ENCODE measurements around the gene SLC39A12.

The SLC39A12 gene

DNA sequence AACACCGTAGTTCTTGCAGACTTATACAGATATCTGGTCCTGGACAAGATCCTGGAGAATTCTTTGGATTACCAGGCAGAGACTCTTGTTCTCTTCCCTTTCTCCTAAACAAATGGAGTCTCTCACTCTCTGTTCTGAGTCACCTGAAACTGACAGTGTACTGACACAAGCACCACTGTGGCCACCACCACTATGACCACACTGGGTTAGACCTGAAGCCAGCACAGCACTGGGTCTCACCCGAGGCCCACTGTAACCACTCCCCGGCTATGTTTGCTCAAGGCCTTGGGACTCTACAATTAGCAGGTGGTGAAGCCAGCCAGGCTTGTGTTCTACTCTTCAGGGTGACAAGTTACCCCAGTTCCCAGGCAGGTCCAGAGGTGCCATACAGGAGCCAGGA, 22.8 kb downstream of the SLC39A12 start:
- H3K4me3 ChIP-seq (ENCODE audit: low read depth, low read length): no peak overlapping the region
- ChIA-PET CTCF (no interaction called here), POLR2A (no interaction called here)
- no peak for DNase-seq (ENCODE audit: low read depth, low spot score)
- TF ChIP-seq, protein P1, sequence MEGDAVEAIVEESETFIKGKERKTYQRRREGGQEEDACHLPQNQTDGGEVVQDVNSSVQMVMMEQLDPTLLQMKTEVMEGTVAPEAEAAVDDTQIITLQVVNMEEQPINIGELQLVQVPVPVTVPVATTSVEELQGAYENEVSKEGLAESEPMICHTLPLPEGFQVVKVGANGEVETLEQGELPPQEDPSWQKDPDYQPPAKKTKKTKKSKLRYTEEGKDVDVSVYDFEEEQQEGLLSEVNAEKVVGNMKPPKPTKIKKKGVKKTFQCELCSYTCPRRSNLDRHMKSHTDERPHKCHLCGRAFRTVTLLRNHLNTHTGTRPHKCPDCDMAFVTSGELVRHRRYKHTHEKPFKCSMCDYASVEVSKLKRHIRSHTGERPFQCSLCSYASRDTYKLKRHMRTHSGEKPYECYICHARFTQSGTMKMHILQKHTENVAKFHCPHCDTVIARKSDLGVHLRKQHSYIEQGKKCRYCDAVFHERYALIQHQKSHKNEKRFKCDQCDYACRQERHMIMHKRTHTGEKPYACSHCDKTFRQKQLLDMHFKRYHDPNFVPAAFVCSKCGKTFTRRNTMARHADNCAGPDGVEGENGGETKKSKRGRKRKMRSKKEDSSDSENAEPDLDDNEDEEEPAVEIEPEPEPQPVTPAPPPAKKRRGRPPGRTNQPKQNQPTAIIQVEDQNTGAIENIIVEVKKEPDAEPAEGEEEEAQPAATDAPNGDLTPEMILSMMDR (IDR thresholded peaks at IDR 0.05; ENCODE audit: insufficient read depth, low read length, missing control alignments): no peak

DNA sequence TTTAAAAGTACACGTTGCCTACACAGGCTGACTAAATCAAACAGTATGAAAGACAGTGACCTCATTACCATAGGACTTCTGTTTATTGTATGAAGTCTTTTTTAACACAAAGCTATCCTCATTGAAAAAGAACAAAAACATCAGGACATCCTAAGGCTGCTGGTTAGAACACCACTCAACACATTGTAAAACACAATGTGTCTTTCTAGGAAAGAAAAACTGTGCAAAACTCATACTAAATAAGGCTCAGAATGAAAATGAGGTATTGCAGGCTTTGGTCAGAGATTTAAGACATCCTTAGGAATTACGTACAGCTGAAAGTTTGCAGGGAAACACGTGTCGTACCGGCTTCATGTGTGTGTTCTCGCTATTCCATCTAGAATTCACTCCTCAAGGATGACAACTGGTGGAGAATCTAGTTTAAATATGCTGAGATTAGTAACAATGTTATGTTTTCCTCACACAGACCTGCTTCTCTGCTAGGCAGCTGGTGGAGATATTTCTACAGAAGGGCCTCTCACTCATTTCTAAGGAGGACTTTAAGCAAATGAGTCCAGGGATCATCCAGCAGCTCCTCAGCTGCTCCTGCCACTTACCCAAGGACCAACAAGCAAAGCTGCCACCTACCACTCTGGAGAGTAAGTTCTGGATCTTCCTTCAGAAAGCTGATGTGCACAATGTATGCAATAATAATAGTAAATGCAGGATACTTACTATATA, 29.3 kb downstream of the SLC39A12 start:
- ChIA-PET POLR2A (interaction anchor here (1.0 kb wide), 1 partner anchor 58 kb away, joined by 6 read pairs; no protein-coding TSS in a partner anchor), CTCF (interaction anchor here (1.0 to 1.6 kb wide), 3 partner anchors 9 to 134 kb away, joined by 3 to 4 read pairs (median 4); no protein-coding TSS in a partner anchor)
- TF ChIP-seq, protein P1 (IDR thresholded peaks at IDR 0.05; ENCODE audit: insufficient read depth, low read length, missing control alignments): no peak
- H3K4me3 ChIP-seq (ENCODE audit: low read depth, low read length): no peak overlapping the region
- DNase-seq (ENCODE audit: low read depth, low spot score): no peak

DNA sequence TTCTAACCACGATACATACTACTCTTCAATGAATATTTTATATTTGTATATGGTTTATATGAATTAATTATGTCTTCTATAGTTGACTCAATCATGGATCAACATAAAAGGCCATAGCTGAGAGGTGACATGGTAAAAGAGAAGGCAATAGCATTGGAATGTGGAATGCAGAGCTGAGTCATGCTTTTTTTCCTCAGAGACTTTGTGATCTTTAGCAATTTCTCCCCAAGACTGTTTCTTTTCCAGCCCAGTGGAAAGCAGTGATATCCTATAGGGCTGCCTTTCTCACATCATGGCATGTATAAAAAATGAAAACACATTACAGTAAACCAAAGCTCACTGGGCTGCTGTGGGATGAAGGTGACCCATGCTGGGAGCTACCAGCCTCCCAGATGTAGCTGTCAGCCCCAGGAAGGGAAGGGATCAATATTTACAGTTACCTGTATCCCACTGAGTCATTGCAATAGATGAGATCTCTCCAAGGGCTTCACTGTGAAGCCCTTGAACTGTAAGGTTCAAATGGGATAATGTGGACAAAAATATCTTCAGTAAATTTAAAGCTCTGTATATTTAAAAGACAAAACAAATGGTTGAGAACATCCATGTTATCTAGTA, 30.2 kb downstream of the SLC39A12 start:
- peak; percentile 65 for DNase-seq (ENCODE audit: low read depth, low spot score)
- ChIA-PET POLR2A (interaction anchor here (0.6 to 1.0 kb wide), 4 partner anchors 8 to 78 kb away, joined by 4 to 6 read pairs (median 4); no protein-coding TSS in a partner anchor), CTCF (interaction anchor here (1.0 to 1.6 kb wide), 4 partner anchors 9 to 135 kb away, joined by 3 to 4 read pairs (median 4); no protein-coding TSS in a partner anchor)
- TF ChIP-seq, protein P1 (IDR thresholded peaks at IDR 0.05; ENCODE audit: insufficient read depth, low read length, missing control alignments): no peak
- no peak overlapping the region for H3K4me3 ChIP-seq (ENCODE audit: low read depth, low read length)

DNA sequence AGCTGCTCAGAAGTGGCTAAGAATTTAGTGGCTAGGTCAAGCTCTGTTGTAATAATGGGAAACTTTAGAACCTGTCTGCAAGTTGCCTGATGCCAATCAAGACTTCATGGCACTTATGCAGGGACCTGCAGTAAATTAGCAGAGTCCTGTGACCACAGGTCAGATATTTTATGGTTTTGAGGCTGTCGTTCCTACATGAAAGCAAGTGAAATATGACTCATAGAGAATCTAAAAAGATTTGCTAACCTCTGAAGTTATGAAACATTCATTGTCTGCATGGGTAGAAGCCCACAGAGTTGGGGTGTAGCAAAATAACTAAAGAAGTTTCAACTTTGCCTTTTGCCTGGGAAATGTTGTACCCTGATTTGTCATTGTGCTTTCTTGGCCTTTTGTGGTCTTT, 32.3 kb downstream of the SLC39A12 start:
- TF ChIP-seq, protein P1 (IDR thresholded peaks at IDR 0.05; ENCODE audit: insufficient read depth, low read length, missing control alignments): no peak
- DNase-seq (ENCODE audit: low read depth, low spot score): no peak
- no peak overlapping the region for H3K4me3 ChIP-seq (ENCODE audit: low read depth, low read length)
- ChIA-PET POLR2A (interaction anchor here (1.2 kb wide), 1 partner anchor 60 kb away, joined by 3 read pairs; no protein-coding TSS in a partner anchor), CTCF (no interaction called here)

DNA sequence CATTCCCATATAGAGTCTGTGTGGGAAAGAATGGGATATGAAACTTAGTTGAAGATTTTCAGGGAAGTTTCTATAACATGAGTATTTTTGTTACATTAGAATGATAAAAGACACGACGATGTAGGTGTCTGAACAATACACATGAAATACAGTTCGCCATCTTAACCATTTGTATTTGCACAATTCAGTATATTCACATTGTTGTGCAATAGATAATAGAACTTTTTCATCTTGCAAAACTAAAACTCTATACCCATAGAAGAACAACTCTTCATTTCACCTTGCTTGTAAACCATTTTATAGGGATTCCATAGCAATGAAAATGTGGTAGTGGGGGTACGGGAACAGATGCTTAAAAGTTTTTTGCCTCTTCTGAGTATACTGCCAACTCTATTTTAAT, 32.8 kb downstream of the SLC39A12 start:
- CTCF ChIA-PET: no interaction called here
- no peak overlapping the region for H3K4me3 ChIP-seq (ENCODE audit: low read depth, low read length)
- POLR2A ChIA-PET: interaction anchor here (1.2 kb wide), 1 partner anchor 60 kb away, joined by 3 read pairs; no protein-coding TSS in a partner anchor
- TF ChIP-seq, protein P1 (IDR thresholded peaks at IDR 0.05; ENCODE audit: insufficient read depth, low read length, missing control alignments): no peak
- DNase-seq (ENCODE audit: low read depth, low spot score): no peak

All from AG04449 (cell line).